NCI-H345 (cell line): Measurements from ENCODE around the gene LILRA5.
A peak's percentile ranks its signal among the peaks of the same experiment; 100 is the strongest.
"Not testable (repeated sequence)": the region's sequence is repeated elsewhere in the genome, so short reads cannot be mapped to it uniquely, and the experiment has no call there.

Experiments used
- DNase-seq: peaks from one replicate; lab custom pipeline; 2025; lab: John Stamatoyannopoulos, UW

LILRA5 gene

DNA sequence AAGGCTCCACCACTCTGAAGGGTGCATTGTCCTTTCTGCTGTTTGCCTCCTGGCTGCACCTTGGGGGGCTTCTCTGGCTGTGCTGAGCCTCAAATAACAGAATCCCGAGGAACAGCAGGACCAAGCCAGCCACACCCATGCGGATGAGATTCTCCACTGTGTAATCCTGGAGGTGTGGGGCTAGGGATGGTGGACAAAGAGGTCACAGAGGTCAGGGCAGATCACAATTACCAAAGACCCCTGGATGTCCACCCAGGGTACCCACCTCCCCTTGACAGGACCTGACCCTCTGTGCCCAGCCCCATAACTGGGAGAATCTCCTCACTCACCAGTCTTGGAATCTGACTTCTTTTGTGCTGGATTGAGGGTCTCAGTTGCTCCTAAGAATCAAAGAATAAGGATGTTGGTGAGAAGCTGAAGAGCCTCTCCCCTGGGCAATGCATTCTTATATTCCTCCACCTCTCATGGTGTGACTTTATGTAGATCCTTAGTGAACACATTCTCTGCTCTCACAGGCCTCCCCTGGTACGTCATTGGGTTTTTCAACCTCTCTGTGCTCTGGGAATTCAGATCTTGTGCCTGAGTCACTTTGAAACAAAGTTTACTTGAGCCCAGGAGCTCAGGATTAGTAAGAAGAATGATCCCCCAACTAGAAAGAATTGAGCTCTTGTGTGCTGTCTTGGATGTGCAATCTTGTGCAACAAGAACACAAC is 20.8 kb upstream of the LILRA5 start:
- no peak for DNase-seq

DNA sequence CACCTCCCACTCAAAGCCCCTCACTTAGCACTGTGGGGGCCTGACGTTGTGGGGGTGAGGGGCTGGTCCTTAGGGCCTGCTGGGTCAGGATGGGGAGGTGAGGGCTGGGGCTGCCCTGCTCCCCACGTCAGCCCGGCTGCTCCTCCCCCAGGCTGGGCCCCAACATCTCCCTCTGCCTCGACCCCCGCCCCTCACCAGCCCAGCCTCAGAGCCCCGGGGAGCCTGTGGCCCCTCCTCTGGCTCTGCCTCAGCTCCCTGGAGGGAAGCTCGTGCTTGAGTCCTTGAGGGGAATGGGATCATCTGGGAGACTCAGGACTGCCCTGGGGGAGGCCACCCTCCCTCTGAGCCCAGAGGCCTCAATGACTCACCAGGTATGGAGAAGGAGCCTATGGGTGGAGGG is 19.2 kb upstream of the LILRA5 start:
- DNase-seq: no peak

DNA sequence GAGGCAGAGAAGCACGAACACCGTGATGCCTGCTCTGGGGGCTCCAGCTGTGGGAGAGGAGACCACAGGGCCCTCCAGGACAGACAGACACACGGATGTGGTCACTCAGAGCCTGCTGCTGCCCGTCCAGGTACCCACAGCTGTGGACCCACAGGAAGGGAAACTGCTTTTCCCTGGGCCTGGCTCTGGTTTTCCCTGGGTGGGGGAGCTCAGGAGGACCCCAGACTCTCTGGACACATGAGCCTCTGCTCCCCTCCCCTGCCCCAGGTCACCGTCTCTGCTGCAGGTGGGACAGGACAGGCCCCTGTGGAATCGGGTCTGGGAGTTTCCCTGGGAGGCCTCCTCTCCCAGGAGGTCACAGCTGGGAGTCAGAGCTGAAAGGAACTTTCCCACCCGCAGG is 18.7 kb upstream of the LILRA5 start:
- DNase-seq: no peak

DNA sequence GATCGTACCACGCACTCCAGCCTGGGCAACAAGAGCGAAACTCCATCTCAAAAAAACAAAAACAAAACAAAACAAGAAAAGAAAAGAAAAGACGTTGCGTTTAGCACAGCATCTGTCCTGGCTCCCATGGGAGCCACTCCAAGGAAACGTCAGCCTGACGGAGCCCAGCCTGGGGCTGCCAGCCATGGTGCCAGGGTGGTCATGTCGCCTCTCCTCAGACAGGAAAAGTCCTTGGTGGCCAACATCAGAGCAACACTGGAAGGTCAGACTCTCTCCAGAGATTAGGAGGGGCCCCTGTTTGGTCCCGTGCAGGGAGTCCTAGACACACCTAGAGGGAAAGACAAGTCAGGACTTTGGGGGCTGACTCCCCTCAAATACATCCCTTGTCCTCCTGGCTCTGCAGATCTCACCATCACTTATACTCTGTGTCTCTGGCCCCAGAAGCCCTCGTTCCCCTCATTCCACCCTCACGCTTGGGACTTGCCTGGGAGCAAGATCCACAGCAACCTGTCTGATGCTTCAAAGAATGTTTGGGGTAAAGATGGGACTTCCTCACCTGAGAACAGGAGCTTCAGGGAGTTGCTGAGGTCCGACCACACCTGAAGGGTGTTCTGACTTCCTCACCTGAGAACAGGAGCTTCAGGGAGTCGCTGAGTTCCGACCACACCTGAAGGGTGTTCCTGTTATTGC is 16.7 kb upstream of the LILRA5 start:
- DNase-seq: no peak

DNA sequence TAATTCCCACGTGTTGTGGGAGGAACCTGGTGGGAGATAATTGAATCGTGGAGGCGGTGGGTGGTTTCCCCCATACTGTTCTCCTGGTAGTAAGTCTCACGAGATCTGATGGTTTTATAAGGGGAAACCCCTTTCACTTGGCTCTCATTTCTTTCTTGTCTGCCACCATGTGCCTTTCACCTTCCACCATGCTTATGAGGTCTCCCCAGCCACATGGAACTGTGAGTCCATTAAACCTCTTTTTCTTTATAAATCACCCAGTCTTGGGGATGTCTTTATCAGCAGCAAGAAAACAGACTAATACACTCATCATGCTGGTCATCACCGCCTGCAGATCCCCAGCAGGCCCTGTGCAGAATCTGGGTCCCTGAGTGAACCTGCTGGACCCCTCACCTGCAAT is 15.8 kb upstream of the LILRA5 start:
- DNase-seq: not testable (repeated sequence)

DNA sequence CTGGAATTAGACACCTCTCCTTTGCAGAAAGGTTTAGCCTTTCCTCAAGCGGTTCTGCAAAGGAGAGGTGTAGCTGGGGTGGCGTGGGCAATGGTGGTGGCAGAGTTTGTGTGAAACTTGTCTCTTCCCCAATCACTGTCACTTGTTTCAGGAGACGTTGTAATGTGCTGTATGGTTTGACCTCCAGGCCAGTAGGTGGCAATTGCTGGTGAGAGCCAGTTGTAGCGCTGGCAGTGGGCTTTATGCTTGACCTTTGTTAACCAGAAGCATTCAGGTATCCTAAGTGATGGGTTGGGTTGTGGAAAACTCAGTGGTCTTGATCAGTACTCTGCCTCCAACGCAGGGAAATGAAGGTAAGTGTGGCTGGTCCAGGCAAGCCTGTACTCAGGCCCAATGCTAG is 12.7 kb upstream of the LILRA5 start:
- DNase-seq: no peak

DNA sequence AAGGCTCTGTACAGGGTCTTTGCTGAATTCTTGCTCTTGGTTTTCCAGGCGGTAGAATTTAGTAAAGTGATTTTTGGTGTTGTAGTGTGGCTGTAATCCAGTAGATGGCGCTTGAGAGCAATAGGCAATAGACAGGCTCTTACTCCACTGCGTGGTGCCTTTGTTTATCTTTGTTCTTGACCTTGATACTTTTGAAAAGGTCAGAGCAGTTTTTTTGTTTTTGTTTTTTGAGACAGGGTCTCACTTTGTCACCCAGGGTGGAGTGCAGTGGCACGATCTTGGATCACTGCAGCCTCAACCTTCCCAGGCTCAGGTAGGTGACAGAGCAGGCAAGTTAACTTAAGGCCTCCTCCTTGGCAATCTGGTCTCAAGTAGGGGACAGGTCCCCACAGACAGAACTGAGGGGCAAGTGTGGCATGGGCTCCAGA is 12.2 kb upstream of the LILRA5 start:
- DNase-seq: peak; percentile 2

DNA sequence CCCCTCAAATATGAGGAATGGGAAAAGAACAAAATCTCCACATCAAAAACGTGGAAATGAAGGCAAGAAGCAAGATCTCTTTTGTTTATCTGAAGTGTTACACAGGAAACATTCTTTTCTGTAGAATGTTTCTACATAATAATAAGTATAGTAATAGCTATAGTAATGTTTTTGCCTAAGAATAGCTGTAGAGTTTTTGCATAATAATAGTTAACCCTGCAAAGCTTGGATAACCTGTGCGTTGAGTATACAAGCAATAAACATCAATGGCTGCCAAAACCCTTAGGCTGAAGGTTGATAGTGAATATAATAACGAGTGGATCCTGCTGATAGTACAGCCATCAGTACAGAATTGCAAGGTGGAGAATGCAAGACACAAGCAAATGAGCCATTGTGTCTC is 11.1 kb upstream of the LILRA5 start:
- DNase-seq: no peak

DNA sequence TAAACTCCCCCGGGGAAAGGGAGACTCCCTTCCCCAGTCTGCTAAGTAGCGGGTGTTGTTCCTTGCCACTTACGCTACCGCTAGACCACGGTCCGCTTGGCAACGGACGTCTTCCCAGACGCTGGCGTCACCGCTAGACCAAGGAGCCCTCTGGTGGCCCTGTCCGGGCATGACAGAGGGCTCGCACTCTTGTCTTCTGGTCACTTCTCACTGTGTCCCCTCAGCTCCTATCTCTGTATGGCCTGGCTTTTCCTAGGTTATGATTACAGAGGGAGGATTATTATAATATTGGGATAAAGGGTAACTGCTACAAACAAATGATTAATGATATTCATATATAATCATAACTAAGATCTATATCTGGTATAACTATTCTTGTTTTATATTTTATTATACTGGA is 10.0 kb upstream of the LILRA5 start:
- DNase-seq: not testable (repeated sequence)

DNA sequence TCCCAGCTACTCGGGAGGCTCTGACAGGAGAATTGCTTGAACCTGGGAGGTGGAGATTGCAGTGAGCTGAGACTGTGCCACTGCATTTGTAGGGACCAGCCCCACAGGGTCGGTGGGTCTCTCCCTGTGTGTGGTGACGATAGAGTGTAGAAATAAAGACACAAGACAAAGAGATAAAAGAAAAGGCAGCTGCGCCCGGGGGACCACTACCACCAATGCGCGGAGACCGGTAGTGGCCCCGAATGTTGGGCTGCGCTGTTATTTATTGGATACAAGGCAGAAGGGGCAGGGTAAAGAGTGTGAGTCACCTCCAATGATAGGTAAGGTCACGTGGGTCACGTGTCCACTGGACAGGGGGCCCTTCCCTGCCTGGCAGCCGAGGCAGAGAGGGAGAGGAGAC is 9.3 kb upstream of the LILRA5 start:
- not testable (repeated sequence) for DNase-seq

DNA sequence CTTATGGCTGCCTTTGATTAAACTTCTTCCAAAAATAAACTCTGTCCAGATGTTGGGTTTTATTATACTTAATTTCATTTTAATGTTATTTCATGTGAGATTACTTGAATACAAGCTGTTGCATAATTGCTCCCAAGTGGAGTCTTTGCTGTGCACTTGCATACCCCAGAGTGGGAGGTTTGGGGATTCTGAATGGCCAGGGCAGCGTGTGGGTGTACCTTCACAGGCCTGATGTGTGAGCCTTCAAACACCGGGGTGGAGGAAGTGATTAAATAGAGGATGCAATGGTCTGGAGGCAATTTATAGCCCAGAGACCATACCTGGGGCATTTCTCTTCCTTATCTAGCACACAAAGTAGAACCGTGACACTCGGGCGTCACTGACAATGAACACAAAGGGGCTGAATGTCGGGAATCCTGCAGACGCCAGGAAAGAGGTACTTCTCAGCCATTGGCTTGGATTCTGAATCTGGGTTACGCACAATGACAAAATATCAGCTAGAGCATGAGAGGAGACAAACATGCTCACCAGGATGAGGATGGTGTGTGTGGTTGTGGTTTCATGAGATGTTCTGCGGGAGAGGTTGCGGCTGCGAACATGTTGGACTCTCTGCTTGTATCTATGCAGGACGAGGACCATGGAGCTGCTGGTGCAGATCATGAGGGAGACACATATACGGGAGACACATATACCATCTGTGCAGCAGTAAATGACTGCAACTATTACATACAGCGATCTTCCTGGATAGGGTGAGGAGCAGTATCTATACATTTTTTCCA is 7.1 kb upstream of the LILRA5 start:
- no peak for DNase-seq

DNA sequence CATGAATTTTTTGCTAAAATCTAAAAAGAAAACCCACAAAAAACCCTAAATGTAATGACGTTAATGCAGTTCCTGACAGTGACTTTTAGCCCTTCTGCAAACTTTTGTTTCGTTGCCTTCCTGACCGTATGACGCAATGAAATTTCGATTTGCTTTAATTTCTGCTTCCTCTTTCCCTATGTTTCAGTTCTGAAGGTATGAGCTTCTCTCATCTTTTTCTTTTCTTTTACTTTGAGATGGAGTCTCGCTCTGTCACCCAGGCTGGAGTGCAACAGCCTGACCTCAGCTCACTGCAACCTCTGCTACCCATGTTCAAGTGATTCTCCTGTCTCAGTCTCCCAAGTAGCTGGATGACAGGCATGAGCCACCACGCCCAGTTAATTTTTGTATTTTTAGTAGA is 6.1 kb upstream of the LILRA5 start:
- no peak for DNase-seq

DNA sequence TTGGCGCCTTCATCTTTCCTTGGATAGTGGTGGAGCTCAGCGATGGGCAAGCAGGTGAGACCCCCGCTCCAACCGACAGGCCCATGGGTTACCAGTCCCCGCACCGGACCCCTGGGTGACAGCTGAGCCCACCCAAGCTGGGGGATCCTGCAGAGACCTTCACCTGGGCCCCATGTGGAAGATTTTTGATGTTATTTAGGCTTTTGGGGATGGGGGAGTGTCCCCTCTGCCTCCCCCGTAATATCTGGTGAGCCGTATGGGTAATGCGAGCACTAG is 4.9 kb upstream of the LILRA5 start:
- no peak for DNase-seq

DNA sequence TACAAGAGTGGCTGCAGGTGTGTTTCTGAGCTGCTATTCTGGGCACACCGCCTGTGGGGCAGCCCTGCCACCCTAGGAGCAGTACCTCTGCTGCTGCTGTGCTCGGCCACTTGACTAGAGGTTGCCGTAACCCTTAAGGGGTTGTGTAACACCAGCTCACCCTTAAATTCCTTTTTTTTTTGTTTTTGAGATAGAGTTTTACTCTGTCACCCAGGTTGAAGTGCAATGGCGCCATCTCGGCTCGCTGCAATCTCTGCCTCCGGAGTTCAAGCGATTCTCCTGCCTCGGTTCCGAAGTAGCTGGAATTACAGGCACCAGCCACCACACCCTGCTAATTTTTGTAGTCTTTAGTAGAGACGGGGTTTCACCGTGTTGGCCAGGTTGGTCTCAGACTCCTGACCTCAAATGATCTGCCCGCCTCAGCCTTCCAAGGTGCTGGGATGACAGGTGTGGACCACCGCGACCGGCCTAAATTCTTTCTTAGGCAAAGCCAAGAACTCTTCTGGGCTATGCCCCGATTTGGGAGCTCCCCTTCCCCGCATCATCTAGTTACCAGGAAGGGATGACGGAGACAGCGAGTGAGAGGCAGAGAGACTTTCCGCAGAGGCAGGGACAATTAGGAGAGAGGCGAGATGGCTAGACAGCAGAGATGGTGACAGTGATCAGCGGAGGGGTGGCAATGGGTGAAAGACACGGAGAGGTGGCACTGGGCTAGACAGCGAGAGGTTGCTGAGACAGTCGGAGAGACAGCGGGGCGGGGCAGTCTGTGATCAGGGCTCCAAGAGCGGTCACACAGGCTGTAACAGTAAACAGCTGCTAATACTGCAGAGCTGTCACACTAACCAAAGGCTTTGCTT is 4.4 kb upstream of the LILRA5 start:
- no peak for DNase-seq

DNA sequence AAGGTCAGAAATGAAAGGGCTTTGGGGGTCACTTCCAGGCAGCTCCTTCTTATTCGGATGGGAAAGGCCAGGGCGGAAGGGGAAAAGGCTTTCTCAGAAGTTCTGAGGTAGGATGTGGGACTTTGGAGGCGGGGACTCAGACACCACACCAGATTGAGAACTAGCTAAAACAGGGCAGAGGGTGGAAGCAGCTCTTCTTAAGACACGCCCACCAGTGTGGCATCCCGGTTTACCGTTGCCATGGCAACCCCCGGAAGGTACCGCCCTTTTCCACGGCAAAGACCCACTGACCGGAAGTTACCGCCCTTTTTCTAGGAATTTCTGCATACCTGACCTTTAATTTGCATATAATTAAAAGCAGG is 3.8 kb upstream of the LILRA5 start:
- no peak for DNase-seq

DNA sequence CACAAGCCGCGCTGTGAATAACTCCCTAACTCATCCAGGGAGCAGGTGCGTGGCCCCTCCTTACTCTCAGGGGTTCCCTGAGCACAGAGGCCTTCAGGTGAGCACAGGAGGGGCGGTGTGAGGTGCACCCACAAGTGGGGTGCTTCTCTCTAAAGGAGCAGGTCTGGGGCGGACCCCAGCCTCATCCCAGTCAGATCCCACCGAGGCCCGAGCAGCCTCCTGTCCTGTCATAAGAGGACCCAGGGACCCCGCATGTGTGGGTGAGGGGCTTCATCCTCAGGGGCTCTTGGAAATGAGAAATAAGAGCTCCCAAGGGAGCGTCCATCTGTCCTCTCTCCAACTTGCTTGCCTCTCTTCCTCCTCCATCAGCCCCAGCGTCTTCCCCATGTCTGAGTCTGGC is 3.0 kb upstream of the LILRA5 start:
- DNase-seq: no peak

DNA sequence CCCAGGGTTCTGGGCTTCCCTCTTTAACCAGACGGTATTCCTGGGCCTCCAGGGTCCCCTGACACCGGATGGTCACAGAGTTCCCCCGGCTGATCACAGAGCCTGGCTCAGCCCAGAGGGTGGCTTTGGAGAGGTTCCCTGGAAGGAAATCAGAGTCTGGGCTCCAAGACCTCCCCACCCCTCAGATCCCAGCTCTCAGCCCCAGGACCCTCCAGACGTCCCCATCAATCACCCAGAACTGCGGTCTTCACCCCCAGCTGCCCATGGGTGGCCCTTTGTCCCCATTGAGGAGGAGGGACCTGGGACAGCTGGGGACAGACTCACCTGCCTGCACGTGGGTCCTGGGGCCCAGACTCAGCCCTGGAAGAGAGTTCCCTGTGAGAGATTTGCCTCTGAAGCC is 955 bp downstream of the LILRA5 start:
- DNase-seq: no peak

DNA sequence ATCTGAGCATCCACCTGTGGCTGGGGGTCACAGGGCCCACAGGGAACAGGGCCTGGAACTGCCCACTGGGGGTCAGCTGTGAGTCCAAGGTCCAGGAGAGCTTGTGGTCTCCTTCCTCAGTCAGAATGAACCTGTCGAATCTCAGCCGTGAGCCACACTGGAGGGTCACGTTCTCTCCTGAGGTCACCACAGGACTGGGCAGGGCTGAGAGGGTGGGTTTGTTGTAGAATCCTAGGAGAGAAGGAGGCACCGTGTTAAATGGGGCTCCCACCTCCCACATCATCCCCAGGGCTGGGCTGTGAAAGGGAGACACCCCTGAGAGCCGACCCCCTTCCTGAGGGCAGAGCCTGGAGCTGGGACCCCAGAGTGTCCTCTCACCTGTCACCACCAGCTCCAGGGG is 1.5 kb downstream of the LILRA5 start:
- no peak for DNase-seq

DNA sequence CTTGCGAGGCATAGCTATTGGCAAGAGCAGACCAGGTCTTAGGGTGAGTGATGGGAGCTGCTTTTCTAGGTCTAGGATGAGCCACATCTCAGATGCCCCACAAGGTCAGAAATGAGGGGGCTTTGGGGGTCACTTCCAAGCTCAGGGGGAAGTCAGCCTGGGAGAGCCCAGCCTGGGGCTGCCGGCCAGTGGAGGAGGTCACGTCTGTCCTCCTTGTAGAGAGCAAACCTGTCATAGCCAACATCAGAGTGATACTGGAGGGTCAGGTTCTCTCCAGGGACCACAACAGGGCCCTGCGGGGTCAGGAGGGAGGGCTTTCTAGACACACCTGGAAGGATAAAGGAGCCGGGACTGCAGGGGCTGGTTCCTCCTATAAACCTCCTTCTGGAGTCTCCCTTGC is 2.4 kb downstream of the LILRA5 start:
- DNase-seq: no peak

DNA sequence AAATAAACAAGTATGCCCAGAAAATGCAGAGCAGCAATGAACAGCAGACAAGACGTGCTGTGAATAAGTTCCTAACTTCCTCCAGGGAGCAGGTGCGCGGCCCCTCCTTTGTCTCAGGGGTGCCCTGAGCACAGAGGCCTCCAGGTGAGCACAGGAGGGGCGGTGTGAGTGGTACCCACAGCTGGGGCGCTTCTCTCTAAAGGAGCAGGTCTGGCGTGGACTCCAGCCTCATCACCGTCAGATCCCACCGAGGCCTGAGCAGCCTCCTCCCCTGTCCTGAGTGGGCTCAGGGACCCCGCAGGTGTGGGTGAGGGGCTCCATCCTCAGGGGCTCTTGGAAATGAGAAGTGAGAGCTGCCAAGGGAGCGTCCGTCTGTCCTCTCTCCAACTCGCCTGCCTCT is 3.2 kb downstream of the LILRA5 start:
- no peak for DNase-seq

DNA sequence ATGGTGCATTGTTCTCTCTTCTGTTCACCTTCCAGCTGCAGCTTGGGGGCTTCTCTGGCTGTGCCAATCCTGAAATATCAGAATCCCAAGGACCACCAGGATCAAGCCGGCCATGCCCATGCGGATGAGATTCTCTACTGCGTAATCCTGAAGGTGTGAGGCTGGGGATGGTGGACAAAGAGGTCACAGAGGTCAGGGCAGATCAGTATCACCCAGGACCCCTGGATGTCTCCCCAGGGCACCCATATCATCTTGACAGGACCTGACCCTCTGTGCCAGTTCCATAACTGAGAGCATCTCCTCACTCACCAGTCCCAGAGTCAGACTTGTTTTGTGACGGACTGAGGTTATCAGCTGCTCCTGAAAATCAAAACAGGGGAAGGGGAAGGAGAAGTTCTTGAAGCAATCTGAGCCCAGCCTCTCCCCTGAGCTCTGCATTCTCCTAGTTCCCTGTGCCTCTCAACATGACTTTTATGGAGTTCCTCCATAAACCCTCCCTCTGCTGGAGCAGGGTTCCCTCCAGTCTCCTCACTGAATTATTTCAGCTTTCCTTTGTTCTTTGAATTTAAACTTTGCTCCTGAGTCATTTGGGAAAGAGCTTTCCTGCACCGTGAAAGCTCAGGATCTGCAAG is 5.5 kb downstream of the LILRA5 start:
- no peak for DNase-seq

DNA sequence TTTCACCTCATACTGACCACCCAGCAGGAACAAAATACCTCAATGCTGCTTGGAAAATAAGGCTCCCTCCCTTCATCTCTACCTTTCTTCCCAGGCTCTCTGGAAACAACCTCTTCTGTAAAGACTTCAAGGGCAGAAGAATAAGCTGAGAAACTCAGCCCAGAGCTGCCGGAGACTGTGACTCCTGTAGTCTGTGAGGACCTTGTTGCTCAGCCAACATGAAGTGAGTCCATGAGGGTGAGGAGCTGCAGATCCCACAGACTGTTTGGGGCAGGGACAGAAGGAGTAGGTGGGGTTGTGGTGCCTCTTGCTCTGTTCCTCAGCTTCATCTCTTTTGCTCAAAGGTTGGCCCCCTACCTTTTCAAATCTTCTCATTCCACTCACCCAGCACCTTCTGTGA is 7.8 kb downstream of the LILRA5 start:
- no peak for DNase-seq
